K562 (cell line): Measurements from ENCODE around the gene CDC42SE2. TPM values are rescaled to one million over a fixed set of nuclear protein-coding genes. Genes with fewer than 3 reads are reported as not detected.
A peak's percentile ranks its signal among the peaks of the same experiment; 100 is the strongest.

Source experiments
- ATAC-seq: fragments of 200-7000 bp; cut with Tn5 transposase; 3 replicates; pipeline ENCODE4 v1.9.1; 2020; ENCODE audit warnings: moderate library complexity
- BruUV-seq: library from RNA; stranded (reverse); fragments of 400-500 nt; replicated peaks from 2 replicates; lab custom pipeline; 2021; lab: Mats Ljungman, UMichigan
- CTCF ChIA-PET: fragments of 300-600 bp; formaldehyde crosslinking; extraction: SDS; loops from one replicate; lab custom pipeline; 2021; ENCODE audit warnings: low intra/inter-chr PET ratio; lab: Yijun Ruan, JAX
- POLR2A ChIA-PET: fragments of 300-600, 350-650 bp; sonication (Branson Sonifier 250); formaldehyde crosslinking; extraction: SDS; loops from one replicate; lab custom pipeline; 2021; ENCODE audit warnings: antibody characterized with exemption, inconsistent platforms; lab: Yijun Ruan, JAX
- DNase-seq, 4 experiments: peaks; one replicate each; pipeline versions ENCODE4 v3.0.0 to v3.0.0-alpha.2; 2011 to 2018; ENCODE audit warnings: low spot score in 3 of 4, mixed read lengths in 3 of 4; ENCODE audit errors: extremely low read depth in 1 of 4
- FAIRE-seq: peaks from 2 replicates; lab custom pipeline; 2011; peaks lifted over from hg19 to GRCh38; lab: Jason Lieb, UNC
- H2AFZ ChIP-seq: 2 replicates; pipeline ENCODE4 v1.6.0; 2011; ENCODE audit warnings: low read depth, low read length, control low read depth, inconsistent platforms
- H3K27ac ChIP-seq: fragments of 200-600 bp; 3 replicates; pipeline ENCODE4 v1.8.0; 2011; ENCODE audit warnings: low read depth, mild to moderate bottlenecking, control low read depth, inconsistent platforms, low read length, moderate library complexity, mixed read lengths; ENCODE audit errors: extremely low read depth
- H3K27me3 ChIP-seq, 2 experiments: fragments of 300-600 bp in 1 of 2; 2 replicates in 1 of 2; 3 replicates in 1 of 2; pipeline versions ENCODE4 v1.6.0 to v1.8.0; 2011; ENCODE audit warnings: inconsistent platforms in 2 of 2, low read length in 2 of 2, mild to moderate bottlenecking in 1 of 2, mixed read lengths in 1 of 2, moderate library complexity in 1 of 2; ENCODE audit not compliant: control insufficient read depth in 2 of 2, insufficient read depth in 2 of 2
- H3K36me3 ChIP-seq: fragments of 300-600 bp; 3 replicates; pipeline ENCODE4 v1.8.0; 2011; ENCODE audit warnings: mild to moderate bottlenecking, low read length, inconsistent platforms; ENCODE audit not compliant: control insufficient read depth, insufficient read depth
- H3K4me1 ChIP-seq, 2 experiments: fragments of 200-600 bp in 1 of 2; replicated peaks in 1 of 2; 2 replicates in 1 of 2; 3 replicates in 1 of 2; pipeline versions ENCODE4 v1.5.1 to v1.8.0; 2011; ENCODE audit warnings: inconsistent platforms in 2 of 2, low read length in 2 of 2, mild to moderate bottlenecking in 1 of 2, mixed read lengths in 1 of 2, moderate library complexity in 1 of 2; ENCODE audit not compliant: control insufficient read depth in 2 of 2, insufficient read depth in 2 of 2
- H3K4me2 ChIP-seq: 2 replicates; pipeline ENCODE4 v1.6.1; 2011; ENCODE audit warnings: low read length, control low read depth, inconsistent platforms, mixed read lengths; ENCODE audit not compliant: insufficient read depth
- H3K4me3 ChIP-seq: fragments of 200-600 bp; sonication (generic), shearing (Covaris generic); 2 replicates; pipeline ENCODE4 v1.5.1; 2016; ENCODE audit warnings: control low read depth, inconsistent platforms
- H3K79me2 ChIP-seq: fragments of 200-600 bp; 3 replicates; pipeline ENCODE4 v1.8.0; 2011; ENCODE audit warnings: low read length, inconsistent platforms; ENCODE audit not compliant: control insufficient read depth, insufficient read depth
- H3K9ac ChIP-seq, 2 experiments: 2 replicates each; pipeline versions ENCODE4 v1.6.0 to v1.6.1; 2011; ENCODE audit warnings: low read depth in 2 of 2, low read length in 2 of 2, control low read depth in 1 of 2, inconsistent platforms in 1 of 2, mild to moderate bottlenecking in 1 of 2, mixed read lengths in 1 of 2; ENCODE audit not compliant: insufficient read depth in 1 of 2
- H3K9me1 ChIP-seq: one replicate; pipeline ENCODE4 v1.6.0; 2011; ENCODE audit warnings: inconsistent platforms, mild to moderate bottlenecking, low read length, moderate library complexity; ENCODE audit not compliant: control insufficient read depth, insufficient read depth
- H3K9me3 ChIP-seq: replicated peaks from 2 replicates; pipeline ENCODE4 v1.5.1; 2011; ENCODE audit warnings: low read depth, low read length, inconsistent platforms; ENCODE audit not compliant: control insufficient read depth, insufficient read depth
- H4K20me1 ChIP-seq: replicated peaks from 2 replicates; pipeline ENCODE4 v1.6.1; 2011; ENCODE audit warnings: low read length, inconsistent platforms, mixed read lengths; ENCODE audit not compliant: control insufficient read depth, insufficient read depth
- CEBPB ChIP-seq: fragments of 450-650 bp; IDR thresholded peaks from 2 replicates; pipeline ENCODE4 v1.6.1; 2016; ENCODE audit warnings: missing genetic modification characterization, missing compliant biosample characterization
- CREM ChIP-seq: IDR thresholded peaks from 2 replicates; pipeline ENCODE4 v1.6.1; 2014; ENCODE audit warnings: antibody characterized with exemption, low read depth
- DEAF1 ChIP-seq: fragments of 450-650 bp; formaldehyde crosslinking; IDR thresholded peaks from 2 replicates; pipeline ENCODE4 v1.4.0; 2020; ENCODE audit warnings: mild to moderate bottlenecking, moderate library complexity
- DMBX1 ChIP-seq: fragments of 250-450 bp; sonication (Bioruptor Pico); IDR thresholded peaks from 2 replicates; pipeline ENCODE4 v1.8.0; 2022; ENCODE audit warnings: inconsistent platforms, mild to moderate bottlenecking, moderate library complexity, borderline replicate concordance
- ELF1 ChIP-seq: fragments of 200-800 bp; sonication (Bioruptor generic); IDR thresholded peaks from 2 replicates; pipeline ENCODE4 v1.6.1; 2016; ENCODE audit warnings: missing genetic modification characterization, missing compliant biosample characterization
- HCFC1 ChIP-seq: IDR thresholded peaks from 2 replicates; pipeline ENCODE4 v1.6.1; 2012; ENCODE audit warnings: low read depth, low read length, improper control_type of control experiment
- MIER1 ChIP-seq: fragments of 450-650 bp; IDR thresholded peaks from 2 replicates; pipeline ENCODE4 v1.6.1; 2016; ENCODE audit warnings: antibody characterized with exemption, mild to moderate bottlenecking, low read depth
- NRF1 ChIP-seq, 2 experiments: fragments of 450-650 bp; IDR thresholded peaks in 1 of 2; conservative IDR thresholded peaks in 1 of 2; 2 replicates each; pipeline ENCODE4 v1.6.1; 2014; ENCODE audit warnings: mild to moderate bottlenecking in 2 of 2
- SMAD4 ChIP-seq: fragments of 250-450 bp; sonication (Bioruptor Pico); conservative IDR thresholded peaks from 2 replicates; pipeline ENCODE4 v1.8.0; 2021; ENCODE audit warnings: inconsistent platforms, mild to moderate bottlenecking, moderate library complexity
- TAF15 ChIP-seq: fragments of 200-400 bp; formaldehyde crosslinking; IDR thresholded peaks from 2 replicates; pipeline ENCODE4 v1.6.1; 2017; ENCODE audit warnings: mild to moderate bottlenecking, low read depth, low read length, moderate library complexity
- TBL1XR1 ChIP-seq, 2 experiments: IDR thresholded peaks; 2 replicates each; pipeline ENCODE4 v1.6.1; 2012; ENCODE audit warnings: improper control_type of control experiment in 2 of 2, low read length in 2 of 2, mild to moderate bottlenecking in 1 of 2
- TFE3 ChIP-seq: fragments of 450-650 bp; formaldehyde crosslinking; IDR thresholded peaks from 2 replicates; pipeline ENCODE4 v1.4.0; 2020; ENCODE audit warnings: mild to moderate bottlenecking, mixed read lengths
- ZNF311 ChIP-seq: fragments of 250-450 bp; sonication (Bioruptor Pico); IDR thresholded peaks from 2 replicates; pipeline ENCODE4 v1.4.0; 2020; ENCODE audit warnings: mild to moderate bottlenecking, moderate library complexity
- ZNF766 ChIP-seq: fragments of 200-800 bp; sonication (Bioruptor generic); conservative IDR thresholded peaks from 2 replicates; pipeline ENCODE4 v1.6.1; 2016; ENCODE audit warnings: missing genetic modification characterization, missing compliant biosample characterization
- WGBS: fragments of 100-300 bp; shearing (Covaris generic); methylation state at CpG from one replicate; pipeline ENCODE4 v1.1.6; 2016; ENCODE audit warnings: low coverage, mixed read lengths; ENCODE audit not compliant: insufficient coverage; ENCODE audit errors: missing lambda C conversion rate; 5-methylcytosine and 5-hydroxymethylcytosine counted together
- in situ Hi-C: fragments of 300-500 bp; cut with MboI; formaldehyde crosslinking; loops from 4 replicates; pipeline ENCODE4 v1.15.0; 2018; ENCODE audit warnings: inconsistent platforms, mixed read lengths
- intact Hi-C: fragments of 100-400 bp; cut with micrococcal nuclease; formaldehyde crosslinking; loops from 2 replicates; pipeline ENCODE4 v1.14.2; 2022
- polyA plus RNA-seq, 8 experiments: library from polyadenylated mRNA; depleted of rRNA in 4 of 8; stranded (reverse) in 5 of 8; unstranded in 3 of 8; fragments of >200 nt; fragmentation: Nextera tagmentation in 2 of 8; fragmentation: Illumina TruSeq in 1 of 8; extraction: Ambion mirVana in 2 of 8; extraction: Trizol in 1 of 8; gene quantifications; 2 replicates each; pipeline versions ENCODE4 v1.2.1 to v1.2.3, GENCODE V29; 2011 to 2014; ENCODE audit warnings: inconsistent platforms in 1 of 8, missing spikeins in 1 of 8
- total RNA-seq, 7 experiments: library from RNA; depleted of rRNA in 6 of 7; stranded (reverse); fragments of >200 nt in 6 of 7; fragmentation: Illumina TruSeq in 2 of 7; extraction: Trizol in 2 of 7; gene quantifications; 2 replicates each; pipeline versions ENCODE4 v1.2.1 to v1.2.3, GENCODE V29; 2011 to 2021; ENCODE audit warnings: low replicate concordance in 1 of 7

CDC42SE2 gene
- total and polyA plus RNA-seq, 9 of the 15 experiments (the other 6 are each of a cell fraction or from before 2014, with no cell fraction given), result 24.8 to 44.3 (median 32.7) TPM

GRCh38 chr5:131252824-131253171 is 11.1 kb upstream of the CDC42SE2 start:
- POLR2A ChIA-PET, result interaction anchor here (0.6 to 2.4 kb wide), 3 partner anchors 11 to 98 kb away, joined by 3 to 20 read pairs (median 4); partner anchors contain the start of gene CDC42SE2
- H3K36me3 ChIP-seq, result no peaks in the 10 kb centered on the region
- TF ChIP-seq NRF1 (conservative IDR thresholded peaks at IDR 0.05 in 1 of 2, IDR thresholded peaks at IDR 0.05 in 1 of 2) (peak; percentile 34 to 50; a peak in 3 of 4 replicates), TBL1XR1 (IDR thresholded peaks at IDR 0.05; ENCODE audit: low read length in 2 of 2) (no peak), ELF1 (peak; percentile 68), MIER1 (no peak), ZNF766 (CRISPR knock-in tag) (peak; percentile 61; the same call in 1 of the 2 replicates), TAF15 (no peak), DMBX1 (CRISPR knock-in tag) (peak; percentile 45; the same call in 1 of the 2 replicates), CREM (no peak), HCFC1 (no peak), ZNF311 (CRISPR knock-in tag) (0 out of 2 replicates have a peak, but pooled peaks have one; percentile 25), SMAD4 (0 out of 2 replicates have a peak, but pooled peaks have one; percentile 23), TFE3 (CRISPR knock-in tag) (0 out of 2 replicates have a peak, but pooled peaks have one; percentile 22), DEAF1 (CRISPR knock-in tag) (0 out of 2 replicates have a peak, but pooled peaks have one; percentile 23), CEBPB (tag) (peak; percentile 65)

More at GRCh38 chr5:131252824-131253171, 11.1 kb upstream of the CDC42SE2 start:
- CTCF ChIA-PET, result no interaction called here
- 15% methylated on average over 6 of the region's 6 CpGs for WGBS
- no peaks in the 10 kb centered on the region for H3K9me1 ChIP-seq
- no peaks in the 10 kb centered on the region for H3K9me3 ChIP-seq
- no peaks in the 10 kb centered on the region for H3K79me2 ChIP-seq
- H3K4me1 ChIP-seq, result peaks cover 4 to 15% of the 10 kb centered on the region in 2 experiments
- H4K20me1 ChIP-seq, result no peaks in the 10 kb centered on the region
- intact Hi-C loops, result no loop called here
- in situ Hi-C loops, result no loop called here
- FAIRE-seq (peak; percentile 56), ATAC-seq (peak; percentile 72), DNase-seq (peak in 2 of 4 experiments; percentile 12 to 52)
- H2AFZ ChIP-seq, result peak overlapping the region; percentile 80
- no peak overlapping the region for H3K9ac ChIP-seq
- peak overlapping the region; percentile 39 for H3K4me2 ChIP-seq
- no peak overlapping the region for H3K4me3 ChIP-seq
- H3K27ac ChIP-seq, result no peak overlapping the region
- BruUV-seq, result no TSS peak
- H3K27me3 ChIP-seq, result no peaks in the 10 kb centered on the region
